ENCODE data around the gene LYSMD3.

- TF ChIP-seq CTCF (IDR thresholded peaks at IDR 0.05; ENCODE audit: low read length), result no peak
- TF ChIP-seq EZH2 (IDR thresholded peaks at IDR 0.05; ENCODE audit: borderline replicate concordance, low read length), result no peak
Measured at GRCh38 chr5:90562341-90562740, 33.0 kb upstream of the LYSMD3 start.
